NCI-H2227 treated with DMSO at 0.1 percent for 48 hours (cell line): ENCODE measurements around the gene FPGS.

Experiments
- DNase-seq: peaks from one replicate; lab custom pipeline; 2025; lab: John Stamatoyannopoulos, UW

The FPGS gene

GRCh38 chr9:127788337-127789011 lies 14.2 kb upstream of the FPGS start:
- no peak for DNase-seq

GRCh38 chr9:127789179-127789578 lies 13.5 kb upstream of the FPGS start:
- no peak for DNase-seq

- no peak for DNase-seq
Observed at GRCh38 chr9:127790094-127790855, 12.4 kb upstream of the FPGS start.

GRCh38 chr9:127791085-127791484 lies 11.6 kb upstream of the FPGS start:
- no peak for DNase-seq

GRCh38 chr9:127792417-127793031 lies 10.2 kb upstream of the FPGS start:
- DNase-seq = no peak

- DNase-seq = no peak
Observed at GRCh38 chr9:127793093-127793708, 9.5 kb upstream of the FPGS start.

- DNase-seq = no peak
Observed at GRCh38 chr9:127794001-127794791, 8.5 kb upstream of the FPGS start.

- DNase-seq = no peak
Observed at GRCh38 chr9:127796225-127796813, 6.4 kb upstream of the FPGS start.

GRCh38 chr9:127796852-127797370 lies 5.8 kb upstream of the FPGS start:
- DNase-seq = no peak

GRCh38 chr9:127801955-127802575 lies 617 bp upstream of the FPGS start:
- DNase-seq = no peak

GRCh38 chr9:127803507-127804352 lies 1.0 kb downstream of the FPGS start:
- no peak for DNase-seq

- DNase-seq = no peak
Observed at GRCh38 chr9:127805620-127806019, 2.9 kb downstream of the FPGS start.

GRCh38 chr9:127806871-127807270 lies 4.2 kb downstream of the FPGS start:
- no peak for DNase-seq

GRCh38 chr9:127808347-127809001 lies 5.8 kb downstream of the FPGS start:
- no peak for DNase-seq

GRCh38 chr9:127809002-127809539 lies 6.4 kb downstream of the FPGS start:
- DNase-seq = no peak

- no peak for DNase-seq
Observed at GRCh38 chr9:127809540-127810377, 7.1 kb downstream of the FPGS start.

GRCh38 chr9:127810378-127811187 lies 7.9 kb downstream of the FPGS start:
- DNase-seq = no peak
